Measurements from ENCODE around the gene COX10.

Gene COX10

GRCh38 chr17:14070344-14070984 is 1.2 kb downstream of the COX10 start:
- no peak for DNase-seq (ENCODE audit: low read depth)

- no peak for DNase-seq (ENCODE audit: low read depth)
Observed at GRCh38 chr17:14072881-14073280, 3.6 kb downstream of the COX10 start.

- no peak for DNase-seq (ENCODE audit: low read depth)
Observed at GRCh38 chr17:14078027-14078426, 8.7 kb downstream of the COX10 start.

GRCh38 chr17:14080847-14081251 is 11.5 kb downstream of the COX10 start:
- DNase-seq (ENCODE audit: low read depth): no peak

GRCh38 chr17:14082848-14083247 is 13.5 kb downstream of the COX10 start:
- no peak for DNase-seq (ENCODE audit: low read depth)

GRCh38 chr17:14084955-14085354 is 15.7 kb downstream of the COX10 start:
- no peak for DNase-seq (ENCODE audit: low read depth)

- DNase-seq (ENCODE audit: low read depth): no peak
Observed at GRCh38 chr17:14086189-14086588, 16.9 kb downstream of the COX10 start.

- DNase-seq (ENCODE audit: low read depth): no peak
Observed at GRCh38 chr17:14089179-14089578, 19.9 kb downstream of the COX10 start.

GRCh38 chr17:14091367-14091766 is 22.1 kb downstream of the COX10 start:
- no peak for DNase-seq (ENCODE audit: low read depth)

- no peak for DNase-seq (ENCODE audit: low read depth)
Observed at GRCh38 chr17:14092808-14093207, 23.5 kb downstream of the COX10 start.

GRCh38 chr17:14094676-14095601 is 25.6 kb downstream of the COX10 start:
- DNase-seq (ENCODE audit: low read depth): no peak

GRCh38 chr17:14095631-14096030 is 26.3 kb downstream of the COX10 start:
- no peak for DNase-seq (ENCODE audit: low read depth)

- DNase-seq (ENCODE audit: low read depth): no peak
Observed at GRCh38 chr17:14098246-14098645, 28.9 kb downstream of the COX10 start.

- no peak for DNase-seq (ENCODE audit: low read depth)
Observed at GRCh38 chr17:14101976-14102375, 32.7 kb downstream of the COX10 start.

- no peak for DNase-seq (ENCODE audit: low read depth)
Observed at GRCh38 chr17:14103836-14104235, 34.5 kb downstream of the COX10 start.

GRCh38 chr17:14104734-14105133 is 35.4 kb downstream of the COX10 start:
- no peak for DNase-seq (ENCODE audit: low read depth)

GRCh38 chr17:14107889-14108288 is 38.6 kb downstream of the COX10 start:
- no peak for DNase-seq (ENCODE audit: low read depth)

GRCh38 chr17:14112407-14112806 is 43.1 kb downstream of the COX10 start:
- DNase-seq (ENCODE audit: low read depth): no peak

GRCh38 chr17:14113137-14113536 is 43.8 kb downstream of the COX10 start:
- DNase-seq (ENCODE audit: low read depth): no peak

GRCh38 chr17:14116263-14117024 is 47.1 kb downstream of the COX10 start:
- no peak for DNase-seq (ENCODE audit: low read depth)

- no peak for DNase-seq (ENCODE audit: low read depth)
Observed at GRCh38 chr17:14118951-14119350, 49.6 kb downstream of the COX10 start.

GRCh38 chr17:14119546-14119945 is 50.2 kb downstream of the COX10 start:
- DNase-seq (ENCODE audit: low read depth): no peak

GRCh38 chr17:14121952-14122351 is 52.6 kb downstream of the COX10 start:
- DNase-seq (ENCODE audit: low read depth): no peak
